ENCODE data around the gene C6orf120.
A peak's percentile ranks its signal among the peaks of the same experiment; 100 is the strongest.
"Not testable (repeated sequence)": the region's sequence is repeated elsewhere in the genome, so short reads cannot be mapped to it uniquely, and the experiment has no call there.

Gene C6orf120

GRCh38 chr6:169667716-169668115 is 34.2 kb upstream of the C6orf120 start:
- Mint-ChIP-seq H3K27me3 (no peaks in the 10 kb centered on the region), H3K9me3 (no peaks in the 10 kb centered on the region), H3K4me3 (no peak overlapping the region), H3K27ac (no peak overlapping the region), H3K36me3 (ENCODE audit: low read depth) (peaks cover 18% of the 10 kb centered on the region), H3K4me1 (peaks cover 10% of the 10 kb centered on the region)
- DNase-seq (no peak), ATAC-seq (no peak)

- DNase-seq, result no peak
- no peak for ATAC-seq
- H3K27ac Mint-ChIP-seq, result no peak overlapping the region
Observed at GRCh38 chr6:169668203-169668847, 33.6 kb upstream of the C6orf120 start.

GRCh38 chr6:169669147-169669546 is 32.8 kb upstream of the C6orf120 start:
- Mint-ChIP-seq H3K27me3 (no peaks in the 10 kb centered on the region), H3K4me3 (no peak overlapping the region), H3K36me3 (ENCODE audit: low read depth) (peaks cover 13% of the 10 kb centered on the region), H3K9me3 (no peaks in the 10 kb centered on the region), H3K27ac (no peak overlapping the region), H3K4me1 (peaks cover 10% of the 10 kb centered on the region)
- DNase-seq (no peak), ATAC-seq (no peak)

More at GRCh38 chr6:169668203-169668847, 33.6 kb upstream of the C6orf120 start:
- peaks cover 10% of the 10 kb centered on the region for H3K4me1 Mint-ChIP-seq
- H3K4me3 Mint-ChIP-seq, result no peak overlapping the region
- no peaks in the 10 kb centered on the region for H3K27me3 Mint-ChIP-seq
- peaks cover 16% of the 10 kb centered on the region for H3K36me3 Mint-ChIP-seq (ENCODE audit: low read depth)
- no peaks in the 10 kb centered on the region for H3K9me3 Mint-ChIP-seq

- Mint-ChIP-seq H3K4me1 (peaks cover 10% of the 10 kb centered on the region), H3K4me3 (no peak overlapping the region), H3K27me3 (no peaks in the 10 kb centered on the region), H3K9me3 (no peaks in the 10 kb centered on the region), H3K27ac (peak overlapping the region; percentile 52), H3K36me3 (ENCODE audit: low read depth) (peaks cover 13% of the 10 kb centered on the region)
- no peak for ATAC-seq
- DNase-seq, result no peak
Observed at GRCh38 chr6:169669889-169670288, 32.0 kb upstream of the C6orf120 start.

- Mint-ChIP-seq H3K36me3 (ENCODE audit: low read depth) (peaks cover 21% of the 10 kb centered on the region), H3K9me3 (no peaks in the 10 kb centered on the region), H3K27me3 (no peaks in the 10 kb centered on the region), H3K4me3 (no peak overlapping the region), H3K27ac (no peak overlapping the region), H3K4me1 (peaks cover 10% of the 10 kb centered on the region)
- ATAC-seq (no peak), DNase-seq (no peak)
Observed at GRCh38 chr6:169671563-169671962, 30.4 kb upstream of the C6orf120 start.

- H3K27me3 Mint-ChIP-seq, result no peaks in the 10 kb centered on the region
- H3K36me3 Mint-ChIP-seq (ENCODE audit: low read depth), result peaks cover 33% of the 10 kb centered on the region
- ATAC-seq, result no peak
- DNase-seq, result no peak
- no peaks in the 10 kb centered on the region for H3K9me3 Mint-ChIP-seq
- no peak overlapping the region for H3K4me3 Mint-ChIP-seq
- H3K27ac Mint-ChIP-seq, result no peak overlapping the region
- H3K4me1 Mint-ChIP-seq, result peaks cover 4% of the 10 kb centered on the region
Observed at GRCh38 chr6:169675011-169675410, 26.9 kb upstream of the C6orf120 start.

- no peak for DNase-seq
- Mint-ChIP-seq H3K27ac (no peak overlapping the region), H3K4me1 (no peaks in the 10 kb centered on the region), H3K9me3 (peaks cover 8% of the 10 kb centered on the region), H3K27me3 (no peaks in the 10 kb centered on the region), H3K36me3 (ENCODE audit: low read depth) (peaks cover 45% of the 10 kb centered on the region), H3K4me3 (no peak overlapping the region)
- no peak for ATAC-seq
Observed at GRCh38 chr6:169677096-169677495, 24.8 kb upstream of the C6orf120 start.

GRCh38 chr6:169678342-169678741 is 23.6 kb upstream of the C6orf120 start:
- no peak overlapping the region for H3K4me3 Mint-ChIP-seq
- H3K9me3 Mint-ChIP-seq, result peaks cover 8% of the 10 kb centered on the region
- peaks cover 4% of the 10 kb centered on the region for H3K4me1 Mint-ChIP-seq
- ATAC-seq (no peak), DNase-seq (no peak)
- H3K27ac Mint-ChIP-seq, result no peak overlapping the region
- peaks cover 54% of the 10 kb centered on the region for H3K36me3 Mint-ChIP-seq (ENCODE audit: low read depth)
- no peaks in the 10 kb centered on the region for H3K27me3 Mint-ChIP-seq

- Mint-ChIP-seq H3K27me3 (no peaks in the 10 kb centered on the region), H3K36me3 (ENCODE audit: low read depth) (peaks cover 76% of the 10 kb centered on the region), H3K4me3 (no peak overlapping the region), H3K27ac (no peak overlapping the region), H3K9me3 (peaks cover 32% of the 10 kb centered on the region), H3K4me1 (peaks cover 7% of the 10 kb centered on the region)
- DNase-seq (no peak), ATAC-seq (no peak)
Observed at GRCh38 chr6:169684056-169684455, 17.9 kb upstream of the C6orf120 start.

- H3K9me3 Mint-ChIP-seq, result peaks cover 27% of the 10 kb centered on the region
- no peaks in the 10 kb centered on the region for H3K27me3 Mint-ChIP-seq
- no peak overlapping the region for H3K27ac Mint-ChIP-seq
- peaks cover 9% of the 10 kb centered on the region for H3K4me1 Mint-ChIP-seq
- no peak for ATAC-seq
- DNase-seq, result no peak
- peaks cover 69% of the 10 kb centered on the region for H3K36me3 Mint-ChIP-seq (ENCODE audit: low read depth)
- H3K4me3 Mint-ChIP-seq, result no peak overlapping the region
Observed at GRCh38 chr6:169685860-169686259, 16.1 kb upstream of the C6orf120 start.

GRCh38 chr6:169689287-169689686 is 12.6 kb upstream of the C6orf120 start:
- Mint-ChIP-seq H3K27ac (no peak overlapping the region), H3K4me3 (no peak overlapping the region), H3K4me1 (peaks cover 2% of the 10 kb centered on the region), H3K9me3 (peaks cover 23% of the 10 kb centered on the region), H3K27me3 (no peaks in the 10 kb centered on the region), H3K36me3 (ENCODE audit: low read depth) (peaks cover 68% of the 10 kb centered on the region)
- ATAC-seq (no peak), DNase-seq (no peak)

- Mint-ChIP-seq H3K9me3 (peaks cover 9% of the 10 kb centered on the region), H3K27me3 (no peaks in the 10 kb centered on the region), H3K4me1 (peaks cover 2% of the 10 kb centered on the region), H3K27ac (no peak overlapping the region), H3K36me3 (ENCODE audit: low read depth) (peaks cover 58% of the 10 kb centered on the region), H3K4me3 (no peak overlapping the region)
- DNase-seq (no peak), ATAC-seq (no peak)
Observed at GRCh38 chr6:169691260-169691659, 10.7 kb upstream of the C6orf120 start.

- no peak overlapping the region for H3K4me3 Mint-ChIP-seq
- H3K4me1 Mint-ChIP-seq, result peaks cover 2% of the 10 kb centered on the region
- H3K9me3 Mint-ChIP-seq, result peaks cover 4% of the 10 kb centered on the region
- DNase-seq (no peak), ATAC-seq (no peak)
- no peak overlapping the region for H3K27ac Mint-ChIP-seq
- peaks cover 48% of the 10 kb centered on the region for H3K36me3 Mint-ChIP-seq (ENCODE audit: low read depth)
- H3K27me3 Mint-ChIP-seq, result no peaks in the 10 kb centered on the region
Observed at GRCh38 chr6:169692516-169692915, 9.4 kb upstream of the C6orf120 start.

- no peak overlapping the region for H3K4me3 Mint-ChIP-seq
- H3K36me3 Mint-ChIP-seq (ENCODE audit: low read depth), result peaks cover 33% of the 10 kb centered on the region
- no peak overlapping the region for H3K27ac Mint-ChIP-seq
- H3K9me3 Mint-ChIP-seq, result no peaks in the 10 kb centered on the region
- H3K4me1 Mint-ChIP-seq, result peaks cover 7% of the 10 kb centered on the region
- ATAC-seq (no peak), DNase-seq (no peak)
- no peaks in the 10 kb centered on the region for H3K27me3 Mint-ChIP-seq
Observed at GRCh38 chr6:169695131-169695530, 6.8 kb upstream of the C6orf120 start.

GRCh38 chr6:169697115-169697514 is 4.8 kb upstream of the C6orf120 start:
- peak; percentile 26 for DNase-seq
- H3K9me3 Mint-ChIP-seq, H3K27me3 Mint-ChIP-seq, H3K27ac Mint-ChIP-seq, ATAC-seq, H3K4me3 Mint-ChIP-seq: not testable (repeated sequence)
- peaks cover 23% of the 10 kb centered on the region for H3K36me3 Mint-ChIP-seq (ENCODE audit: low read depth)
- peaks cover 12% of the 10 kb centered on the region for H3K4me1 Mint-ChIP-seq

- no peak for ATAC-seq
- peaks cover 34% of the 10 kb centered on the region for H3K4me1 Mint-ChIP-seq
- peak overlapping the region; percentile 93 for H3K4me3 Mint-ChIP-seq
- no peaks in the 10 kb centered on the region for H3K27me3 Mint-ChIP-seq
- no peak overlapping the region for H3K27ac Mint-ChIP-seq
- DNase-seq, result no peak
- peaks cover 30% of the 10 kb centered on the region for H3K36me3 Mint-ChIP-seq (ENCODE audit: low read depth)
- H3K9me3 Mint-ChIP-seq, result no peaks in the 10 kb centered on the region
Observed at GRCh38 chr6:169700296-169700695, 1.6 kb upstream of the C6orf120 start.

Data from activated naive CD8-positive, alpha-beta T cell treated with anti-CD3 and anti-CD28 coated beads, Interleukin-2, amount 50 U/mL, for 24 hours (primary cell).